Aorta (tissue), 5 donors: ENCODE measurements around the gene EPGN. TPM values are rescaled to one million over a fixed set of nuclear protein-coding genes. Genes with fewer than 3 reads are reported as not detected.

Experiments used
- ATAC-seq: fragments of 200-7000 bp; cut with Tn5 transposase; one replicate; pipeline ENCODE4 v1.9.1; 2022; ENCODE audit warnings: moderate library complexity; ENCODE audit not compliant: low FRiP score
- DNase-seq, 2 donors: peaks; one replicate each; pipeline ENCODE4 v3.0.0-alpha.2; 2020
- H3K27ac ChIP-seq, 2 donors: one replicate each; pipeline ENCODE4 v1.5.1; 2013; ENCODE audit warnings: low read length in 2 of 2, mild to moderate bottlenecking in 2 of 2, moderate library complexity in 2 of 2, control low read depth in 1 of 2, inconsistent platforms in 1 of 2, low read depth in 1 of 2
- H3K27me3 ChIP-seq, 2 donors: one replicate each; pipeline ENCODE4 v1.6.1; 2013; ENCODE audit warnings: control low read depth in 1 of 2, low read length in 1 of 2, mild to moderate bottlenecking in 1 of 2, moderate library complexity in 1 of 2; ENCODE audit not compliant: insufficient read depth in 2 of 2, control insufficient read depth in 1 of 2
- H3K36me3 ChIP-seq, 2 donors: one replicate each; pipeline ENCODE4 v1.6.1; 2013; ENCODE audit warnings: control low read depth in 1 of 2, low read length in 1 of 2, mild to moderate bottlenecking in 1 of 2; ENCODE audit not compliant: insufficient read depth in 2 of 2, control insufficient read depth in 1 of 2
- H3K4me1 ChIP-seq, 2 donors: one replicate each; pipeline ENCODE4 v1.6.1; 2013; ENCODE audit warnings: low read length in 2 of 2, control low read depth in 1 of 2, mild to moderate bottlenecking in 1 of 2, moderate library complexity in 1 of 2; ENCODE audit not compliant: insufficient read depth in 2 of 2, control insufficient read depth in 1 of 2
- H3K4me3 ChIP-seq, 2 donors: one replicate each; pipeline ENCODE4 v1.5.1; 2013; ENCODE audit warnings: low read length in 2 of 2, control low read depth in 1 of 2, mild to moderate bottlenecking in 1 of 2
- H3K9me3 ChIP-seq: one replicate; pipeline ENCODE4 v1.6.1; 2013; ENCODE audit warnings: mild to moderate bottlenecking, low read length; ENCODE audit not compliant: control insufficient read depth
- WGBS, 2 donors: extraction: QIAGEN DNeasy Blood & Tissue Kit; methylation state at CpG; one replicate each; pipeline ENCODE4 v1.1.7; 2013; 5-methylcytosine and 5-hydroxymethylcytosine counted together
- intact Hi-C, 2 donors: fragments of 100-400 bp; cut with DNase I; formaldehyde crosslinking; loops; one replicate each; pipeline versions ENCODE4 v1.14.2 to v1.15.0; 2022
- long read RNA-seq, 2 donors: library from polyadenylated mRNA; unstranded; transcript quantifications; one replicate each; pipeline ENCODE4 v2.0.0, GENCODE V29; 2020 to 2021
- polyA plus RNA-seq, 2 donors: library from polyadenylated mRNA; stranded (reverse); fragments of 200-250 nt; gene quantifications; one replicate each; pipeline ENCODE4 v1.2.3, GENCODE V29; 2013
- total RNA-seq, 2 donors: library from RNA; stranded (reverse); fragmentation: NEBNext Ultra II Directional; extraction: Animal tissue kit (Norgen Biotek cat#: 25700); gene quantifications; one replicate each; pipeline ENCODE4 v1.2.1, GENCODE V29; 2021
- donor health status: healthy with polysubstance abuse.
- donor health status: Bipolar disorder and iron deficiency.
- donor health status: DM: no; HTN: no; CAD: no.
- donor health status: DM: no; HTN: no; CAD: no.
- donor health status: DM: yes; HTN: yes; CAD: no.

The EPGN gene, protein sequence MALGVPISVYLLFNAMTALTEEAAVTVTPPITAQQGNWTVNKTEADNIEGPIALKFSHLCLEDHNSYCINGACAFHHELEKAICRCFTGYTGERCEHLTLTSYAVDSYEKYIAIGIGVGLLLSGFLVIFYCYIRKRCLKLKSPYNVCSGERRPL
- 1 to 10 TPM in 1 of 2 donors, not detected in 1; 1.6 TPM for total RNA-seq
- 1 to 10 TPM in 1 of 2 donors, not detected in 1; 7.1 TPM for polyA plus RNA-seq
- long read RNA-seq, donor 1 = 0 reads
- long read RNA-seq, donor 2, partial matches to known transcripts = 0 of 2 reads
- long read RNA-seq, donor 2, other reads (novel, unspliced or antisense) = 1 of 2 reads

DNA sequence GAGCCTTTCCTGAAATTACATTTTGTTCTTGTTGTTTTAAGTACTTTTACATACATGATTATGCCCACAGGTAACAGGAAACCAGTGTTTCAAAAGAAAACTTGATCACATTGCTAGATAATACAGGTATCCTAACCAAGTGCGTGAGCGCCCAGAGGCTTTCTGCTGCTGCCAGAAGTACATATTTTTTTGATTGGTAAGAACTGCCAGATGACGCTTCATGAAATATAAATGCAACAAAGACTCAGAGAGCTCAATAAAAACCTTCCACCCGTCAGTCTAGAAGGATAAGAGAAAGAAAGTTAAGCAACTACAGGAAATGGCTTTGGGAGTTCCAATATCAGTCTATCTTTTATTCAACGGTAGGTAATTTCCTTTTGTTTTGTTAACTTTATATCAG, at the start of gene EPGN:
Gene EPGN, plus strand, starts transcription at position 256 of the 400 bp plus-strand sequence. Its CDS starts 64 bp downstream, at position 320.
- no peak for DNase-seq
- Histone ChIP-seq H3K4me3 (no peak within 1 kb of the TSS), H3K27ac (no peak within 1 kb of the TSS), H3K27me3 (no peaks in the 10 kb centered on the region), H3K36me3 (no peaks in the 10 kb centered on the region), H3K9me3 (no peaks in the 10 kb centered on the region), H3K4me1 (no peaks in the 10 kb centered on the region)
- 39 to 43% methylated on average over 5 of the region's 5 CpGs for WGBS, 2 donors
- intact Hi-C loops = no loop called here
- ATAC-seq = no peak

DNA sequence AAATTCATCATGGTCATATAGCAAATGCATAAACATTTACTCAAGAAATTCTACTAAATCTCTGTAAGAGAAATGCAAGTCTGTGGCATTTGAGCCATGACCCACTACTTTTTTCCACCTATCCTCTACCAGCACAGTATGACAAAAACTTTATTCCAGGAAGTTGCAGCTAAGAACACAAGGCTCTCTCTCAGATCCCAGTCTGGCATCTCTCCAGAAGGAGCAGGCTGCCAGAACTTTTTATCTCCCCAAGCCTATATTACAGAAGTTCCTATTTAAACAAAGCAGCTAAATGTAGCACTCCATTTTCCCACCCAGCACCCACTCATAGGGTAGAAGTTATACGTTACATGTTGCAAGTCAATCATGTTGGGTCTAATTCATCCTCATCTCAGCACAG, 49.3 kb upstream of the EPGN start:
- no peaks in the 10 kb centered on the region for H3K9me3 ChIP-seq
- H3K27ac ChIP-seq = no peak overlapping the region
- 73 to 88% methylated on average over 1 of the region's 1 CpG for WGBS, 2 donors
- no peaks in the 10 kb centered on the region for H3K27me3 ChIP-seq
- no peak for ATAC-seq
- intact Hi-C loops = no loop called here
- DNase-seq = no peak
- no peaks in the 10 kb centered on the region for H3K4me1 ChIP-seq
- no peak overlapping the region for H3K4me3 ChIP-seq
- no peaks in the 10 kb centered on the region for H3K36me3 ChIP-seq

DNA sequence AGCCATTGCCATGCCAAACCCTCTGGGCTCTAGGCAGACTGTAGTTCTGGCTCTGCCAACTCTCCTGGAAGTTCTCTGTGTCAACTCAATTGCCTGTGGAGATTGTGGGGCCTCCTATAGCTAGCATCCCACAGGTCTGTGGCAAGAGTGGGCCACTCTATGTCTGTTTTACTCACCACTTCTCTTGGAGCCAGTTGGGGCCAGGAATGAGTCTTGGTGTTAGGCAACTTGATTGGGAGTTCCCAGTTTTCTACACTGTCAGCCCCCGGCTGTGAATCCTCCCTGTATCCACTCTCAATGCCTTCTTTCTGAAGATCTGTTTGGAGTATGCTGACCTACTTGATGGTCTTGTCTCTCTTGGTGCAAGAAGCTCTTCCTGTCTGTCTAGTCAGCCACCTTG, 48.2 kb upstream of the EPGN start:
- Histone ChIP-seq H3K27me3 (no peaks in the 10 kb centered on the region), H3K36me3 (no peaks in the 10 kb centered on the region), H3K4me3 (no peak overlapping the region), H3K9me3 (no peaks in the 10 kb centered on the region), H3K4me1 (no peaks in the 10 kb centered on the region), H3K27ac (no peak overlapping the region)
- DNase-seq (no peak), ATAC-seq (no peak)
- intact Hi-C loops = no loop called here
- 95 to 96% methylated on average over 1 of the region's 1 CpG for WGBS, 2 donors

DNA sequence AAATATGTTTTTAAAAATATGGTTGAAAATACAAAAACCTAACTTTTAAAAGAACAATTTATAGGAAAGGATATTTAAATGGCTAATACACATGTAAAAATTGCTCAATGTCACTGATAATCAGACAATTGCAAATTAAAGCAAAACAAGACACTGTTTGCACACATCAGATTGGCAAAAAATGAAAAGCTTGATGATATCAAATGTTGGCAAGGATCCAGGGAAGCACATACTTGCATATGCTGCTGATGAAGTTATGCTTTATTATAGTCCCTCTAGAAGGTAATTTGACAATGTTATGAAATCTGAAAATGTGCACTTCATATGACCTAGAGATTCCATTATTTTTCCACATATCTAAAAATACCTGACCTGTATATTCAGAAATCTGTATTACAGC, 45.7 kb upstream of the EPGN start:
- Histone ChIP-seq H3K9me3 (no peaks in the 10 kb centered on the region), H3K36me3 (no peaks in the 10 kb centered on the region), H3K27ac (no peak overlapping the region), H3K4me3 (no peak overlapping the region), H3K27me3 (no peaks in the 10 kb centered on the region), H3K4me1 (no peaks in the 10 kb centered on the region)
- DNase-seq = no peak
- no peak for ATAC-seq
- intact Hi-C loops = no loop called here

DNA sequence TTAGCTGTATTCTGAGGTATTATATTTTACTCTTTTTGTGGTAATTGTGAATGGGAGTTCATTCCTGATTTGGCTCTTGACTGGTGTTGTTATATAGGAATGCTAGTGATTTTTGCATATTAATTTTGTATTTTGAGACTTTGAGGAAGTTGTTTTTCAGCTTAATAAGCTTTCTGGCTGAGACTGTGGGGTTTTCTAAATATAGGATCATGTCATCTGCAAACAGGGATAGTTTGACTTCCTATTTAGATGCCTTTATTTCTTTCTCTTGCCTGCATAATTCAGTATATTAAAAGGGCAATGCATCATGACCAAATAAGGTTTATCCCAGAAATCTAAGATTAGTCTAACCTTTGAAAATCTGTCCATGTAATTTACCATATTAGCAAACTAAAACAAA, 44.7 kb upstream of the EPGN start:
- Histone ChIP-seq H3K27me3 (no peaks in the 10 kb centered on the region), H3K27ac (no peak overlapping the region), H3K9me3 (no peaks in the 10 kb centered on the region), H3K4me1 (no peaks in the 10 kb centered on the region), H3K36me3 (no peaks in the 10 kb centered on the region), H3K4me3 (no peak overlapping the region)
- DNase-seq (no peak), ATAC-seq (no peak)
- intact Hi-C loops = no loop called here

DNA sequence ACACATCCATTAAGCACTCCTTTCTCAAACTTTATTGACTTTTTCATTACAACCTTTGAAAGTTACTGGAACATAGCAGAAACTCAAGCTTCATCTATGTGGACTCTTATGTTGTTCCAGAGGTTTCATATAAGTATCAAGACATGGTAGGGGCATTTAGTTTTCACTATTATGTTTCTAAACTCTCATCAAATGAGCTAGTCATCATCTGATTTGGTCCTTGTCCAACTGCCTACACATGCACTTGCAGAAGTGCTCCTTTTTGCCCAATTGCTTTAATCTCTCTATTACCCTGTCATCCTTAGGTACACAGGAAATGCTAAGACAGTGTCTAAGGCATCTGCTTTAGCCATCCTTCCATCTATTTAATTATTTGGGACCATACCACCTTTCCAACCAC, 42.2 kb upstream of the EPGN start:
- DNase-seq (no peak), ATAC-seq (no peak)
- Histone ChIP-seq H3K36me3 (no peaks in the 10 kb centered on the region), H3K27me3 (no peaks in the 10 kb centered on the region), H3K9me3 (no peaks in the 10 kb centered on the region), H3K4me3 (no peak overlapping the region), H3K4me1 (no peaks in the 10 kb centered on the region), H3K27ac (no peak overlapping the region)
- intact Hi-C loops = no loop called here

DNA sequence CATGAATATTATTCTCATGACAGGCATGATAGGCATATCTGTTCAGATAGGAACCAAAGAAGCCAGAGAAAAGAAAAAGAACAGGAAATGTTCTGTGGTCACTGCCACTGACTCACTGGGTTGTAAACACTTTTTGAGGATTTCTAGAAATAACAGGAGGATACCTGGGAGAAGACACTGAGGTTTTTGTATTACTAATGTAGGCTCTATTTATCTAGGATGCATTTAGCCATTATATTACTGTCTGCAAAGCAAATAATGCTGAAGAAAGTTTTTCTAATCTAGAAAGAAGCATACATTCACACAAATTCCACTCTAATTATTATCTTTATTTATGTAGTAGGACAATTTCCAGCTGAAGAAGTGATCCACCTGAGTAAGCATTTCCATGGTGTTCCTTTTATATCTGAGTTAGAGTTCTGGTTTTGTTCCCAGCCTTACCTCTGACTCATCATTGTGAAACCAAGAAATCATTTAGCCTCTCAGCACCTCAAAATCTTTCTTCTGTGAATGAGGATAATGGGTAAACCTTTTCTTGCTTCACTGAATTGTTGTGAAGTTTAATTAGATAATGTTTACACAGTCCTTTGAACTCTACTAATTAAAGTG, 40.2 kb upstream of the EPGN start:
- intact Hi-C loops = no loop called here
- Histone ChIP-seq H3K27me3 (no peaks in the 10 kb centered on the region), H3K36me3 (no peaks in the 10 kb centered on the region), H3K4me3 (no peak overlapping the region), H3K9me3 (no peaks in the 10 kb centered on the region), H3K27ac (no peak overlapping the region), H3K4me1 (no peaks in the 10 kb centered on the region)
- no peak for DNase-seq
- no peak for ATAC-seq

DNA sequence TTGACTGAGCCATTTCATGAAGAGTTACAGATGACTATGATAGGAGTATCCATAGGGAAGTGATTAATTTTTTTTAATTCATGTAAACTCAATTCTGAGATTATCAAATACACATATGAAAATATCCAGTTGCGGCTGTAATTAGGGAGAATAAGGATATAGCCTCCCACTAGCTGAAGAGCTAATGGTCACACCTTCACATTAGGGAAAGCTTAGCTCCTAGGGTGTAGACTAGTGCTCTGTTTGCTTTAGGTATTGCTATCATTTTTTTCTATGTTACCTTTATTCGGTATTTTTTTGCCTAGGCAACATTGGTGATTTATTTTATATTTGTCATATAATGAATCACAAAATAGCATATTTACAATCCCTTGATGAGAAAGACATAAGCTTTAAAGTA, 39.6 kb upstream of the EPGN start:
- Histone ChIP-seq H3K9me3 (no peaks in the 10 kb centered on the region), H3K27me3 (no peaks in the 10 kb centered on the region), H3K36me3 (no peaks in the 10 kb centered on the region), H3K4me3 (no peak overlapping the region), H3K4me1 (no peaks in the 10 kb centered on the region), H3K27ac (no peak overlapping the region)
- ATAC-seq (no peak), DNase-seq (no peak)
- intact Hi-C loops = no loop called here
- WGBS, 2 donors = 96 to 99% methylated on average over 2 of the region's 2 CpGs

DNA sequence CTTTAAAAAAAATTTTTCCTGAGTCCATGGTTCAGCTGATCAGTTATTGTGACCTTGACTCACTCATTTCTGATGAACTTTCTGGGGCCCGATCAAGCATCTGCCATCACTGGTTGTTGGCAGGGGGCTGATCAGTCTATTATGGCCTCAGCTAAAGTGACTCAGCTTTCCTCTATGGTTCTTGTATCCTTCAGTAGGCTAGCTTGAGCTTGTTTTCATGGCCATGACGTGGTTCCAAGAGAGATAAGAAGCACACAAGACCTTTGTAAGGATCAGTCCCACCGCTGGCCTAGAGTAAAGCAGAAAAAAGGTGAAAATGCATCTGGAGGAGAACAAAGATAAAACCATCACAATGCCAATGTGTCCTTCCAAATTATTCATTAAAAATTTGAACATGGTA, 29.8 kb upstream of the EPGN start:
- Histone ChIP-seq H3K27ac (no peak overlapping the region), H3K4me3 (no peak overlapping the region), H3K9me3 (no peaks in the 10 kb centered on the region), H3K36me3 (no peaks in the 10 kb centered on the region), H3K4me1 (no peaks in the 10 kb centered on the region), H3K27me3 (no peaks in the 10 kb centered on the region)
- WGBS, 2 donors = 91% methylated on average over 3 of the region's 3 CpGs
- ATAC-seq = no peak
- no peak for DNase-seq
- intact Hi-C loops = no loop called here
